Esophagus squamous epithelium (tissue), 5 donors: Measurements from ENCODE around the gene CENPT. TPM values are rescaled to one million over a fixed set of nuclear protein-coding genes. Genes with fewer than 3 reads are reported as not detected.

Source experiments
- DNase-seq: peaks from one replicate; lab custom pipeline; 2025; lab: John Stamatoyannopoulos, UW
- H3K27ac ChIP-seq, 4 donors: fragments of 200-600 bp; sonication (generic); one replicate each; pipeline ENCODE4 v1.5.1; 2016 to 2019; ENCODE audit warnings: mild to moderate bottlenecking in 1 of 4
- H3K27me3 ChIP-seq, 4 donors: fragments of 200-600 bp; sonication (generic); 1 replicate in 3 of 4; 2 replicates in 1 of 4; pipeline versions ENCODE4 v1.5.1 to v1.6.0; 2017 to 2021; ENCODE audit warnings: antibody characterized with exemption in 1 of 4
- H3K36me3 ChIP-seq, 3 donors: fragments of 200-600 bp; sonication (generic); one replicate each; pipeline ENCODE4 v1.5.1; 2016 to 2019
- H3K4me1 ChIP-seq, 3 donors: fragments of 200-600 bp; sonication (generic); one replicate each; pipeline ENCODE4 v1.5.1; 2017 to 2019
- H3K4me3 ChIP-seq, 4 donors: fragments of 200-600 bp; sonication (generic); 1 replicate in 3 of 4; 2 replicates in 1 of 4; pipeline ENCODE4 v1.5.1; 2016 to 2019; ENCODE audit warnings: mild to moderate bottlenecking in 2 of 4, moderate library complexity in 1 of 4
- H3K9me3 ChIP-seq, 3 donors: fragments of 200-600 bp; sonication (generic); one replicate each; pipeline ENCODE4 v1.5.1; 2016 to 2019
- CTCF ChIP-seq, 6 experiments: fragments of 450-650 bp in 4 of 6; fragments of 200-600 bp in 2 of 6; sonication (generic) in 2 of 6; IDR thresholded peaks; one replicate each; pipeline ENCODE4 v1.5.1; 2016 to 2019; ENCODE audit warnings: antibody characterized with exemption in 6 of 6, mild to moderate bottlenecking in 4 of 6, moderate library complexity in 4 of 6
- POLR2A ChIP-seq, 4 donors: fragments of 450-650 bp; IDR thresholded peaks; one replicate each; pipeline ENCODE4 v1.6.1; 2017; ENCODE audit warnings: antibody characterized with exemption in 4 of 4, mild to moderate bottlenecking in 4 of 4, moderate library complexity in 3 of 4
- WGBS, 2 donors: methylation state at CpG; one replicate each; pipeline ENCODE4 v1.1.5; 2018; 5-methylcytosine and 5-hydroxymethylcytosine counted together
- intact Hi-C: fragments of 100-400 bp; cut with DNase I; formaldehyde crosslinking; loops from one replicate; pipeline ENCODE4 v1.15.0; 2022
- total RNA-seq, 4 donors: library from RNA; depleted of rRNA; stranded (reverse); fragments of >200 nt; gene quantifications; one replicate each; pipeline ENCODE4 v1.1.0, GENCODE V29; 2016
- donor health status: DM: yes; HTN: yes; CAD: no.

The CENPT gene
- total RNA-seq, 4 donors from 2014 or later = 12.3 to 42.7 (median 19.6) TPM

- no peak for TF ChIP-seq CTCF (IDR thresholded peaks at IDR 0.05)
- no peak for TF ChIP-seq POLR2A (IDR thresholded peaks at IDR 0.05)
- intact Hi-C loops = no loop called here
- H3K4me1 ChIP-seq = peaks cover 19 to 27% (median 20%) of the 10 kb centered on the region in 3 donors
- H3K9me3 ChIP-seq = no peaks in the 10 kb centered on the region
- no peak overlapping the region for H3K4me3 ChIP-seq
- 80 to 83% methylated on average over 1 of the region's 6 CpGs for WGBS, 2 donors
- no peaks in the 10 kb centered on the region for H3K27me3 ChIP-seq
- no peak overlapping the region for H3K27ac ChIP-seq
- no peak for DNase-seq
- H3K36me3 ChIP-seq = peaks cover 54 to 76% (median 70%) of the 10 kb centered on the region in 3 donors
Observed at GRCh38 chr16:67878232-67878631, 30.7 kb upstream of the CENPT start.

- H3K27me3 ChIP-seq = no peaks in the 10 kb centered on the region
- no peak overlapping the region for H3K27ac ChIP-seq
- peaks cover 20 to 35% (median 22%) of the 10 kb centered on the region in 3 donors for H3K4me1 ChIP-seq
- intact Hi-C loops = no loop called here
- H3K4me3 ChIP-seq = no peak overlapping the region
- DNase-seq = no peak
- 92 to 94% methylated on average over 5 to 9 of the region's 11 CpGs for WGBS, 2 donors
- peaks cover 47 to 65% (median 58%) of the 10 kb centered on the region in 3 donors for H3K36me3 ChIP-seq
- H3K9me3 ChIP-seq = no peaks in the 10 kb centered on the region
- TF ChIP-seq CTCF (IDR thresholded peaks at IDR 0.05) (no peak), POLR2A (IDR thresholded peaks at IDR 0.05) (no peak)
Observed at GRCh38 chr16:67877064-67877463, 29.6 kb upstream of the CENPT start.

GRCh38 chr16:67874372-67874771, 26.9 kb upstream of the CENPT start:
- Histone ChIP-seq H3K4me1 (peaks cover 20 to 45% (median 22%) of the 10 kb centered on the region in 3 donors), H3K27ac (peak overlapping the region in 3 of 4 donors; percentile 86 to 92 (median 87)), H3K4me3 (peak overlapping the region in 3 of 4 donors; percentile 77 to 97 (median 90)), H3K27me3 (no peaks in the 10 kb centered on the region), H3K9me3 (no peaks in the 10 kb centered on the region), H3K36me3 (peaks cover 21 to 65% (median 43%) of the 10 kb centered on the region in 3 donors)
- intact Hi-C loops = no loop called here
- no peak for TF ChIP-seq CTCF (IDR thresholded peaks at IDR 0.05)
- TF ChIP-seq POLR2A (IDR thresholded peaks at IDR 0.05) = no peak
- 37 to 70% methylated on average over 2 to 3 of the region's 3 CpGs for WGBS, 2 donors
- no peak for DNase-seq

- Histone ChIP-seq H3K27me3 (no peaks in the 10 kb centered on the region), H3K4me3 (peak overlapping the region; percentile 77 to 97 (median 90)), H3K36me3 (peaks cover 14 to 65% (median 39%) of the 10 kb centered on the region in 3 donors), H3K4me1 (peaks cover 20 to 45% (median 22%) of the 10 kb centered on the region in 3 donors), H3K9me3 (no peaks in the 10 kb centered on the region), H3K27ac (peak overlapping the region; percentile 86 to 92 (median 86))
- no peak for TF ChIP-seq POLR2A (IDR thresholded peaks at IDR 0.05)
- no peak for TF ChIP-seq CTCF (IDR thresholded peaks at IDR 0.05)
- no peak for DNase-seq
- intact Hi-C loops = no loop called here
- 13 to 16% methylated on average over 11 to 18 of the region's 23 CpGs for WGBS, 2 donors
Observed at GRCh38 chr16:67873435-67874370, 26.2 kb upstream of the CENPT start.
